GM10248 (cell line): ENCODE results near the gene LGR6.

Experiments
- CTCF ChIA-PET: fragments of 300-600 bp; sonication (Branson Sonifier 250); formaldehyde crosslinking; extraction: SDS; loops from one replicate; lab custom pipeline; 2021; ENCODE audit warnings: antibody characterized with exemption; lab: Yijun Ruan, JAX
- POLR2A ChIA-PET: fragments of 350-650 bp; sonication (Branson Sonifier 250); formaldehyde crosslinking; extraction: SDS; loops from one replicate; lab custom pipeline; 2020; ENCODE audit warnings: antibody characterized with exemption; lab: Yijun Ruan, JAX
- DNase-seq: peaks from one replicate; pipeline ENCODE4 v3.0.0; 2012; ENCODE audit errors: extremely low spot score
- TF ChIP-seq, protein P1 (sequence below): IDR thresholded peaks from 2 replicates; pipeline ENCODE4 v1.5.1; 2012; ENCODE audit warnings: mild to moderate bottlenecking, low read depth; ENCODE audit errors: extremely low read depth, missing control alignments, control extremely low read depth

The LGR6 gene

DNA sequence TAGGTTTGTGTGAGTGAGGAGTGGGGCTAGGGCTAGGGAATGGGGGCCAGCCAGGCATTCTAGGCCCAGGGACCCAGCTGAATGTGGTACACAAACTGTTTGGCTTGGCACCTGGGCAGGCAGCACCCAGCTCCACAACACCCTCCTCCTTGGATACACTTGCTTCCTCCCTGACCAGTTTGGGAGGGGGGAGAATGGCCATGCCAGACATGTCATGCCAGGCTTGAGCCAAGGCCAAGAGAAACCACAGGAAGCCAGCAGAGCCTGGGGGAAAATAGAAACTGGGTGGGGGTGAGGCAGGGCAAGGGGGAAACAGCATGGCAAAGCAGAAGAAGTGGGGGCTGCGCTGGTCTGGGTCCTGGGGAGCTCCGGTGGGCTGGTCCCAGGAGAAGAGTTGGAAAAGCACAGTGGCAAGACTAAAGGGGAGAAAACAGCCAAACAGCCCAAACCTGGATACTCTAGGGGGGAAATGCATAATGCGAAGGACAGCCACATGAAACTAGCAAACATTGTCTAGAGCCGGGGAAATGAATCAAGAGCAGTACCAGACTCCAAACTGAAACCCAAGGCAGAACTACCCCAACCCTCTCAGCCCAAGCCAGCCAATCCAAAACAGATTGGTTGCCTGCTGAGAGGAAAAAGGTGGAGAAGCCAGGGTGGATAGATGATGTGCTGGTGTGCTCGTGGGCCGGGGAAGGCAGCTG is 47.9 kb downstream of the LGR6 start:
- ChIA-PET CTCF (interaction anchor here (1.0 kb wide), 1 partner anchor 48 kb away, joined by 4 read pairs; the partner anchor contains the start of gene LGR6), POLR2A (interaction anchor here (0.7 kb wide), 1 partner anchor 52 kb away, joined by 3 read pairs; no protein-coding TSS in a partner anchor)

DNA sequence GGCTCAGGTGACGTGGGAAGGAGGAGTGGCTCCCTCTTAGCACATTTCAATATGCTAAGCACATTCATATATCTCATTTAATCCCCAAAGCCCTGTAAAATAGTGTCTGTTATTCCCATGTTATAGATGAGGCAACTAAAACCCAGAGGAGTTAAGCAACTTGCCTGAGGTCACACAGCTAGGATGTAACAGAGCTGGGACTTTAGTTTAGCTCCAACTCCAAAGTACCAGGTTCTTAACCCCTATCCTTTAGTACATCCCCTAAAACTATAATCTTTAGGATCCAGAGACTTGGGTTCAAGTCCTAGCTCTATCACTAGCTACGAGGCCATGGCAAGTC is 48.5 kb downstream of the LGR6 start:
- POLR2A ChIA-PET = no interaction called here
- TF ChIP-seq, protein P1, sequence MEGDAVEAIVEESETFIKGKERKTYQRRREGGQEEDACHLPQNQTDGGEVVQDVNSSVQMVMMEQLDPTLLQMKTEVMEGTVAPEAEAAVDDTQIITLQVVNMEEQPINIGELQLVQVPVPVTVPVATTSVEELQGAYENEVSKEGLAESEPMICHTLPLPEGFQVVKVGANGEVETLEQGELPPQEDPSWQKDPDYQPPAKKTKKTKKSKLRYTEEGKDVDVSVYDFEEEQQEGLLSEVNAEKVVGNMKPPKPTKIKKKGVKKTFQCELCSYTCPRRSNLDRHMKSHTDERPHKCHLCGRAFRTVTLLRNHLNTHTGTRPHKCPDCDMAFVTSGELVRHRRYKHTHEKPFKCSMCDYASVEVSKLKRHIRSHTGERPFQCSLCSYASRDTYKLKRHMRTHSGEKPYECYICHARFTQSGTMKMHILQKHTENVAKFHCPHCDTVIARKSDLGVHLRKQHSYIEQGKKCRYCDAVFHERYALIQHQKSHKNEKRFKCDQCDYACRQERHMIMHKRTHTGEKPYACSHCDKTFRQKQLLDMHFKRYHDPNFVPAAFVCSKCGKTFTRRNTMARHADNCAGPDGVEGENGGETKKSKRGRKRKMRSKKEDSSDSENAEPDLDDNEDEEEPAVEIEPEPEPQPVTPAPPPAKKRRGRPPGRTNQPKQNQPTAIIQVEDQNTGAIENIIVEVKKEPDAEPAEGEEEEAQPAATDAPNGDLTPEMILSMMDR = no peak
- CTCF ChIA-PET = interaction anchor here (1.0 kb wide), 1 partner anchor 49 kb away, joined by 4 read pairs; the partner anchor contains the start of gene LGR6
- no peak for DNase-seq

More for the DNA sequence above, 47.9 kb downstream of the LGR6 start:
- TF ChIP-seq, protein P1 = no peak
- no peak for DNase-seq

DNA sequence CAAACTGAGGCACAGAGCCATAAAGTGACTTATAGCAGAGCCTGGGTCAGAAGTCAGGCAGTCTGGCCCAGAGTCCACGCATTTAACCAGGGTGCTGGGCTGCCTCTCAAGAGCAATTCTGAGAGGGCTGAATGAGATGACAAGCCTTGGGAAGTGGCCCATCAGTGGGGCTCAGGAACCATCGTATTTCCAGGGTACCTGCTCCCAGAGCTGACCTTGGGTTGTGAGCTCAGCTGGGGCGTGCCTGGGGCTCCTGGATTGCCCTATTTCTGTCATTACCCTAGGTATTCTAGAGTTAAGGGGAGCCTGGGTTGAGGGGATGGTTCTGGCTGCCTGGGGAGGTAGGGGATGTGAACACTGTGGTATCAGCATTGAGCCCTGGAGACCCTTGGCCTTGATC is 49.4 kb downstream of the LGR6 start:
- TF ChIP-seq, protein P1 = no peak
- CTCF ChIA-PET = interaction anchor here (1.5 to 1.6 kb wide), 2 partner anchors 9 to 50 kb away, joined by 4 to 5 read pairs; partner anchors contain the start of gene LGR6
- DNase-seq = no peak
- POLR2A ChIA-PET = no interaction called here

DNA sequence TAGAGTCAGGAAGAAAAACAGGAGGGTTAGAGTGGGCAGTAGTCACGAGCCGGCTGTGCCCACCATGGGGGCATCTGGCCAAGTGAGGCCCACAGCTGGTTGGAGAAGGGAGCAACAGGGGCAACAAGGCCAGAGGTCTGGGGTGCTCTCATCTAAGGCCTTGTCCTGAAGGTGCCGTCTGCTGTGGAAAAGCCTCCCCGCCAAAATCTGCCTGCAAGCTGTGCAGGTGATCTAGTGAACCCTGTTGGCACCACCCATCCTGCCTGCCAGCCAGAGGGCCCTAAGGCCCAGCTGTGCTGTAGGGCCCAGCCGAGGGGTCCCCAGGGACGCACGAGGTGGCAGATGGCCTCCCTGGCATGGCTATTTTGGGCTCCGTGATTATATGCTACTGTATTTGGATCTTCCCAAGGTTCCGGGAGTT is 51.3 kb downstream of the LGR6 start:
- ChIA-PET POLR2A (no interaction called here), CTCF (interaction anchor here (5.3 kb wide), 1 partner anchor 8 kb away, joined by 23 read pairs; no protein-coding TSS in a partner anchor)
- DNase-seq = no peak
- TF ChIP-seq, protein P1 = no peak

DNA sequence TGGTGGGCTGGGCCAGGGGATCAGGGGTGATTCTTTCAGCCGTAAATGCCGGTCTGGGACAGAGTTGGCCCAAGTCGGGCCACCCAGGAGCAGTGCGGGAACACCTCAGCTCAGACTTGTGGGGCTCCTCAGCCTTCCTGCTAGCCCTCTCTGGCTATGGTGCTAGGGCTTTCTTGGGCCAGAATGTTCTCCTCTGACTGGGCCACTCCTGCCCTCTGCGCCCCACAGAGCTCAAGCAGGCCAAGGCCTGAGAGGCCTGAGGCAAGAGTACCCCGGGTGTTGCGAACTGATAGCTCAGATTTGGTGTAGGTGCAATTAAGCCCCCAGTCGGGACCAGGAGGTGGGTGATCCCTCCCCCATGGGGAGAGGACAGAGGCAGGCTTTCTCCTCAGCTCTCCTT is 51.8 kb downstream of the LGR6 start:
- ChIA-PET CTCF (interaction anchor here (5.3 kb wide), 1 partner anchor 9 kb away, joined by 23 read pairs; no protein-coding TSS in a partner anchor), POLR2A (no interaction called here)
- DNase-seq = no peak
- TF ChIP-seq, protein P1 = no peak

DNA sequence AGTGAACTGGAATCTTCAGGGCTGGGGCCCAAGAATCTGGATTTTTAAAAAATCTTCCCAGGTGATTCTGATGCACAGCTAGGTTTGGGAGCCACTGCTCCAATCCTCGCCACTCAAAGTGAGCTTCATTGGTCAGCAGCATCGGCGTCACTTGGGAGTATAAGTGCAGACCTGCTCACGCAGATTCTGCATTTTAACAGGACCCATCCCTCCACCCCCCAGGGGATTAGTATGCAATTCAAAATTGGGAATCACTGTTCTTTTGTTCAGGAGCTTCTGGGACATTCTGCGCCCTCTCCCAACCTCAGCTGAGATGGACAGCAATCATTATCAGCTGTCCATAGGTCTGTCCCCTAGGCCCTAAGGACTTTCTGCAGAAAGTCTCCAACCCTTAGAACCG is 53.5 kb downstream of the LGR6 start:
- ChIA-PET CTCF (interaction anchor here (0.9 to 5.3 kb wide), 2 partner anchors 10 to 11 kb away, joined by 3 to 23 read pairs; no protein-coding TSS in a partner anchor), POLR2A (no interaction called here)
- DNase-seq = no peak
- TF ChIP-seq, protein P1 = no peak
